Fibroblast of lung (primary cell): ENCODE data around the gene ANAPC13.

ENCODE experiments used
- EZH2 ChIP-seq: IDR thresholded peaks from 2 replicates; pipeline ENCODE4 v1.5.1; 2012; ENCODE audit warnings: low read length, control low read depth, mild to moderate bottlenecking; ENCODE audit errors: missing control alignments
- TF ChIP-seq, protein P1 (sequence below), 2 donors: IDR thresholded peaks in 1 of 2; conservative IDR thresholded peaks in 1 of 2; 1 replicate in 1 of 2; 2 replicates in 1 of 2; pipeline ENCODE4 v1.5.1; 2011 to 2012; ENCODE audit warnings: low read length in 2 of 2, control low read depth in 1 of 2, inconsistent platforms in 1 of 2, low read depth in 1 of 2, mild to moderate bottlenecking in 1 of 2

GRCh38 chr3:134464689-134465365 lies 21.0 kb downstream of the ANAPC13 start:
- TF ChIP-seq, protein P1, sequence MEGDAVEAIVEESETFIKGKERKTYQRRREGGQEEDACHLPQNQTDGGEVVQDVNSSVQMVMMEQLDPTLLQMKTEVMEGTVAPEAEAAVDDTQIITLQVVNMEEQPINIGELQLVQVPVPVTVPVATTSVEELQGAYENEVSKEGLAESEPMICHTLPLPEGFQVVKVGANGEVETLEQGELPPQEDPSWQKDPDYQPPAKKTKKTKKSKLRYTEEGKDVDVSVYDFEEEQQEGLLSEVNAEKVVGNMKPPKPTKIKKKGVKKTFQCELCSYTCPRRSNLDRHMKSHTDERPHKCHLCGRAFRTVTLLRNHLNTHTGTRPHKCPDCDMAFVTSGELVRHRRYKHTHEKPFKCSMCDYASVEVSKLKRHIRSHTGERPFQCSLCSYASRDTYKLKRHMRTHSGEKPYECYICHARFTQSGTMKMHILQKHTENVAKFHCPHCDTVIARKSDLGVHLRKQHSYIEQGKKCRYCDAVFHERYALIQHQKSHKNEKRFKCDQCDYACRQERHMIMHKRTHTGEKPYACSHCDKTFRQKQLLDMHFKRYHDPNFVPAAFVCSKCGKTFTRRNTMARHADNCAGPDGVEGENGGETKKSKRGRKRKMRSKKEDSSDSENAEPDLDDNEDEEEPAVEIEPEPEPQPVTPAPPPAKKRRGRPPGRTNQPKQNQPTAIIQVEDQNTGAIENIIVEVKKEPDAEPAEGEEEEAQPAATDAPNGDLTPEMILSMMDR (conservative IDR thresholded peaks at IDR 0.05 in 1 of 2, IDR thresholded peaks at IDR 0.05 in 1 of 2; ENCODE audit: low read depth in 1 of 2, low read length in 2 of 2): no peak
- no peak for TF ChIP-seq EZH2
